ENCODE results near the gene EMSY.

DNA sequence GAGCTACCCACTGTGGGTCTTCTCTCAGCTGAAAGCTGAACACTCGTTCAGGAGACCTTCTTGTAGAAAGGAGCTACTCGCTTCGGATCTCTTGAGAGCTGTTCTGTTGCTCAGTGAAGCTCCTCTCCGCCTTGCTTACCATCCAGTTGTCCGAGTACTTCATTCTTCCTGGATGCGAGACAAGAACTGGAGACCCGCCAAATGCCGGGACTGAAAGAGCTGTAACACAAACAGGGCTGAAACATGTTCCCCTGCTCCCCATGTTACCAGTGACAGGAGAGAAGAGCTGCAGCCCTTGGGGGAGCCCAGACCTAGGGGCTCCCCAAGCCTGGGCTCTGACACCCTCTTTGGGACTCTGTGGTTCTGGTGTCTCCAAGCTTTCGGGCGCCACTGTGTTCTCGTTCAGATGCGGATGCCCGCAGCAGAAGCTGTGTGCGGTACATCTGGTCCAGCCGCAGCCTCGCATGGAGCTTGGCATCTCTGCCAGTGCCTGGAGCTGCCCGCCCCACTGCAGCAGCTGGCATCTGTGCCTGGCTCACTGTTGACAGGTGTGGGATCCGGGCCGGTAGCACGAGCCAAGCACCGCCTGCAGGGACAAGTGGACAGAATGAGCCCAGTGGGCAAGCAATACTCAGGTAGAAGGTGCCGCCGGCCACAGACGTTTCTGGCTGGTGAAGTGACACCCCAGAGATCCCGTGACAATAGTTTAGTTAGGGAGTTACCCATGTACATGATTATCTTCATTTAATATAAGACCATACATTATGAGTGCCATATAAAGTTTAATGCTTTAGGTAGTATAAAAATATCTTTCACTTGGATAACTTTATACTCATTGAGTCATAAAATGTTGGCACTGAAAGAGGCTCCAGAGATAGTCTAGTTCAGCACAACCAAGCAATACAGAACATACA lies 49.1 kb downstream of the EMSY start:
- TF ChIP-seq ZNF274 (IDR thresholded peaks at IDR 0.05; ENCODE audit: low read depth, low read length) (no peak), YY1 (IDR thresholded peaks at IDR 0.05; ENCODE audit: insufficient read depth, insufficient read length) (no peak)

All from NT2/D1 (cell line).